Right ventricle myocardium superior (tissue), 1 donor: ENCODE measurements around the gene SFXN3. TPM values are rescaled to one million over a fixed set of nuclear protein-coding genes. Genes with fewer than 3 reads are reported as not detected.

ENCODE experiments used
- ATAC-seq: fragments of 200-7000 bp; cut with Tn5 transposase; one replicate; pipeline ENCODE4 v1.9.1; 2020; ENCODE audit warnings: mild to moderate bottlenecking; ENCODE audit not compliant: poor library complexity
- DNase-seq: peaks from one replicate; pipeline ENCODE4 v3.0.0-alpha.2; 2020
- intact Hi-C: fragments of 100-400 bp; cut with DNase I; formaldehyde crosslinking; loops from one replicate; pipeline ENCODE4 v1.11.2; 2022
- total RNA-seq: library from RNA; stranded (reverse); fragmentation: NEBNext Ultra II Directional; extraction: Animal tissue kit (Norgen Biotek cat#: 25700); gene quantifications from one replicate; pipeline ENCODE4 v1.2.1, GENCODE V29; 2021
- donor health status: DM: no; HTN: yes; CAD: no; lungs with severe emphysema.

Gene SFXN3
- total RNA-seq, 1 donor from 2014 or later, result 11.4 TPM

- intact Hi-C loops, result loop anchor here (2.0 kb wide), 1 partner anchor 13 kb away; the partner anchor contains the start of gene LZTS2
- DNase-seq (no peak), ATAC-seq (no peak)
Measured at GRCh38 chr10:101011517-101012423, 19.3 kb upstream of the SFXN3 start.

GRCh38 chr10:101012525-101013364, 18.3 kb upstream of the SFXN3 start:
- ATAC-seq (peak; percentile 92), DNase-seq (peak; percentile 93)
- intact Hi-C loops, result loop anchor here (2.0 kb wide), 1 partner anchor 14 kb away; the partner anchor contains the start of gene LZTS2

- ATAC-seq (no peak), DNase-seq (no peak)
- intact Hi-C loops, result loop anchor here (2.0 kb wide), 1 partner anchor 15 kb away; the partner anchor contains the start of gene LZTS2
Measured at GRCh38 chr10:101013365-101013825, 17.6 kb upstream of the SFXN3 start.

GRCh38 chr10:101014230-101014884, 16.7 kb upstream of the SFXN3 start:
- intact Hi-C loops, result no loop called here
- ATAC-seq (peak; percentile 77), DNase-seq (peak; percentile 91)

GRCh38 chr10:101014966-101015581, 16.0 kb upstream of the SFXN3 start:
- no peak for DNase-seq
- intact Hi-C loops, result no loop called here
- ATAC-seq, result no peak

- DNase-seq, result no peak
- ATAC-seq, result no peak
- intact Hi-C loops, result no loop called here
Measured at GRCh38 chr10:101015582-101015973, 15.5 kb upstream of the SFXN3 start.

GRCh38 chr10:101016814-101017213, 14.2 kb upstream of the SFXN3 start:
- DNase-seq (no peak), ATAC-seq (no peak)
- intact Hi-C loops, result no loop called here

- ATAC-seq, result no peak
- no peak for DNase-seq
- intact Hi-C loops, result no loop called here
Measured at GRCh38 chr10:101018118-101018599, 12.9 kb upstream of the SFXN3 start.

- intact Hi-C loops, result no loop called here
- DNase-seq (peak; percentile 92), ATAC-seq (peak; percentile 82)
Measured at GRCh38 chr10:101018600-101019439, 12.2 kb upstream of the SFXN3 start.

GRCh38 chr10:101019440-101019703, 11.7 kb upstream of the SFXN3 start:
- ATAC-seq, result no peak
- intact Hi-C loops, result no loop called here
- no peak for DNase-seq

GRCh38 chr10:101020427-101021075, 10.5 kb upstream of the SFXN3 start:
- intact Hi-C loops, result no loop called here
- DNase-seq (peak; percentile 17), ATAC-seq (no peak)

GRCh38 chr10:101021239-101021638, 9.8 kb upstream of the SFXN3 start:
- ATAC-seq (no peak), DNase-seq (peak; percentile 26)
- intact Hi-C loops, result no loop called here

- ATAC-seq (no peak), DNase-seq (peak; percentile 35)
- intact Hi-C loops, result no loop called here
Measured at GRCh38 chr10:101021692-101022251, 9.3 kb upstream of the SFXN3 start.

- intact Hi-C loops, result no loop called here
- ATAC-seq, result no peak
- peak; percentile 14 for DNase-seq
Measured at GRCh38 chr10:101022967-101023705, 7.9 kb upstream of the SFXN3 start.

- no peak for ATAC-seq
- DNase-seq, result peak; percentile 19
- intact Hi-C loops, result no loop called here
Measured at GRCh38 chr10:101027106-101027720, 3.8 kb upstream of the SFXN3 start.
